RWPE2 (cell line): Measurements from ENCODE around the gene TRAF1.

Source experiments
- ATAC-seq: fragments of 200-7000 bp; cut with Tn5 transposase; 3 replicates; pipeline ENCODE4 v1.9.1; 2021; ENCODE audit warnings: low read depth
- DNase-seq: peaks from one replicate; pipeline ENCODE4 v3.0.0-alpha.2; 2020; ENCODE audit warnings: low spot score
- H3K27ac ChIP-seq: fragments of 450-650 bp; 2 replicates; pipeline ENCODE4 v1.5.1; 2017; ENCODE audit warnings: mild to moderate bottlenecking; ENCODE audit not compliant: poor library complexity, severe bottlenecking
- H3K27me3 ChIP-seq: fragments of 250-450 bp; sonication (Bioruptor Pico); 2 replicates; pipeline ENCODE4 v1.5.1; 2021; ENCODE audit warnings: mild to moderate bottlenecking, moderate library complexity; ENCODE audit not compliant: insufficient read depth, poor library complexity, severe bottlenecking
- H3K36me3 ChIP-seq: fragments of 250-450 bp; sonication (Bioruptor Pico); 2 replicates; pipeline ENCODE4 v1.5.1; 2020; ENCODE audit warnings: low read depth, mild to moderate bottlenecking, moderate library complexity
- H3K4me1 ChIP-seq: fragments of 250-450 bp; sonication (Bioruptor Pico); 2 replicates; pipeline ENCODE4 v1.5.1; 2021; ENCODE audit warnings: mild to moderate bottlenecking, moderate library complexity; ENCODE audit not compliant: insufficient read depth, poor library complexity, severe bottlenecking
- H3K4me3 ChIP-seq: fragments of 250-450 bp; sonication (Bioruptor Pico); 2 replicates; pipeline ENCODE4 v1.5.1; 2021; ENCODE audit warnings: mild to moderate bottlenecking, moderate library complexity; ENCODE audit not compliant: severe bottlenecking
- H3K9me3 ChIP-seq: fragments of 250-450 bp; sonication (Bioruptor Pico); 2 replicates; pipeline ENCODE4 v1.5.1; 2021; ENCODE audit warnings: mild to moderate bottlenecking, moderate library complexity; ENCODE audit not compliant: severe bottlenecking
- TF ChIP-seq, protein P1 (sequence below): fragments of 450-650 bp; IDR thresholded peaks from one replicate; pipeline ENCODE4 v1.5.1; 2017; ENCODE audit warnings: mild to moderate bottlenecking, moderate library complexity; ENCODE audit not compliant: poor library complexity, severe bottlenecking

TRAF1 gene

DNA sequence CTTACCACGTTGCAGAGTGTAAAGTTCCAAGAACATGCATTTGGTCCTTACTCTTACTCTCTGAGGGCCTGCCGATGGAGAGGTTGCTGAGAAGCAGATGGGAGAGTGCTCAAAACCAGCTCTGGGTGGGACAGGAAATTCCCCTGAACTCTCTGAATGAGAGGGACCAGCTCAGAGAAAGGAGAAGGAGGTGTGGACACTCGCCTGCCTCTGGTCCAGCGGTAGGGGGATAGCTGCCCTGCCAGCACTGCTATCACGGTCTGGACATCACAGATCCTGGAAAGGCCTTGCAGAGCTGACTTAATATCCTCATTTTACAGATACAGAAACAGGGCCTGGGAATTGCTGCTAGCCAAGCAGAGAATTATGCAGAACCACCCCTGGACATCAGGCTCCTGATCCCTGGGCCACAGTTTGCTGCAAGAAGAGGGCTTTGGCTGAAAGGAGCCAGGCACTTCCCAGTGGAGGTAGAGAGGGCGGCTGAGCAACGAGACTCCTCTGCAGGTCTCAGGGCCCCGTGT is 4.9 kb downstream of the TRAF1 start:
- DNase-seq (no peak), ATAC-seq (no peak)
- no peaks in the 10 kb centered on the region for H3K4me1 ChIP-seq
- no peak overlapping the region for H3K27ac ChIP-seq
- TF ChIP-seq, protein P1, sequence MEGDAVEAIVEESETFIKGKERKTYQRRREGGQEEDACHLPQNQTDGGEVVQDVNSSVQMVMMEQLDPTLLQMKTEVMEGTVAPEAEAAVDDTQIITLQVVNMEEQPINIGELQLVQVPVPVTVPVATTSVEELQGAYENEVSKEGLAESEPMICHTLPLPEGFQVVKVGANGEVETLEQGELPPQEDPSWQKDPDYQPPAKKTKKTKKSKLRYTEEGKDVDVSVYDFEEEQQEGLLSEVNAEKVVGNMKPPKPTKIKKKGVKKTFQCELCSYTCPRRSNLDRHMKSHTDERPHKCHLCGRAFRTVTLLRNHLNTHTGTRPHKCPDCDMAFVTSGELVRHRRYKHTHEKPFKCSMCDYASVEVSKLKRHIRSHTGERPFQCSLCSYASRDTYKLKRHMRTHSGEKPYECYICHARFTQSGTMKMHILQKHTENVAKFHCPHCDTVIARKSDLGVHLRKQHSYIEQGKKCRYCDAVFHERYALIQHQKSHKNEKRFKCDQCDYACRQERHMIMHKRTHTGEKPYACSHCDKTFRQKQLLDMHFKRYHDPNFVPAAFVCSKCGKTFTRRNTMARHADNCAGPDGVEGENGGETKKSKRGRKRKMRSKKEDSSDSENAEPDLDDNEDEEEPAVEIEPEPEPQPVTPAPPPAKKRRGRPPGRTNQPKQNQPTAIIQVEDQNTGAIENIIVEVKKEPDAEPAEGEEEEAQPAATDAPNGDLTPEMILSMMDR = no peak
- no peaks in the 10 kb centered on the region for H3K27me3 ChIP-seq
- H3K9me3 ChIP-seq = no peaks in the 10 kb centered on the region
- H3K4me3 ChIP-seq = no peak overlapping the region
- no peaks in the 10 kb centered on the region for H3K36me3 ChIP-seq

DNA sequence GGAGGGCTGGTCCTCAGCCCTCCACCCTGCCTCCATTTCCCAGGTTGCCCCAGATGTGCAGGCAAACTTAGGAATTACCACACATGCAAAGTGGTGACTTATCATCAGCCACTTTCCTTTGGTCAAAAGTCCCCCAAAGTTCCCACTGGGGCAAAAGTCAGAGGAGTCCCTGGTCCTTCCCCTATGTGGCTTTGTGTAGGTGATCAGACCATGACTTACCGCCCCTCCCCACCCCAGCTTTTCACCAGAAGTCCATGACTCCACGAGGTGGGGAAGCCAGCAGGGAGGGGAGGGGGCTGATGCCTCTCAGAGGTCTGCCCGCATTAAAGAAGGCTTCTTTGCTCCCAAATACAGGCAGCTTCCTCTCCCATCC is 5.8 kb downstream of the TRAF1 start:
- H3K27me3 ChIP-seq = no peaks in the 10 kb centered on the region
- no peaks in the 10 kb centered on the region for H3K4me1 ChIP-seq
- no peak for DNase-seq
- H3K36me3 ChIP-seq = no peaks in the 10 kb centered on the region
- no peak overlapping the region for H3K4me3 ChIP-seq
- no peak overlapping the region for H3K27ac ChIP-seq
- no peak for ATAC-seq
- no peaks in the 10 kb centered on the region for H3K9me3 ChIP-seq
- TF ChIP-seq, protein P1 = no peak

DNA sequence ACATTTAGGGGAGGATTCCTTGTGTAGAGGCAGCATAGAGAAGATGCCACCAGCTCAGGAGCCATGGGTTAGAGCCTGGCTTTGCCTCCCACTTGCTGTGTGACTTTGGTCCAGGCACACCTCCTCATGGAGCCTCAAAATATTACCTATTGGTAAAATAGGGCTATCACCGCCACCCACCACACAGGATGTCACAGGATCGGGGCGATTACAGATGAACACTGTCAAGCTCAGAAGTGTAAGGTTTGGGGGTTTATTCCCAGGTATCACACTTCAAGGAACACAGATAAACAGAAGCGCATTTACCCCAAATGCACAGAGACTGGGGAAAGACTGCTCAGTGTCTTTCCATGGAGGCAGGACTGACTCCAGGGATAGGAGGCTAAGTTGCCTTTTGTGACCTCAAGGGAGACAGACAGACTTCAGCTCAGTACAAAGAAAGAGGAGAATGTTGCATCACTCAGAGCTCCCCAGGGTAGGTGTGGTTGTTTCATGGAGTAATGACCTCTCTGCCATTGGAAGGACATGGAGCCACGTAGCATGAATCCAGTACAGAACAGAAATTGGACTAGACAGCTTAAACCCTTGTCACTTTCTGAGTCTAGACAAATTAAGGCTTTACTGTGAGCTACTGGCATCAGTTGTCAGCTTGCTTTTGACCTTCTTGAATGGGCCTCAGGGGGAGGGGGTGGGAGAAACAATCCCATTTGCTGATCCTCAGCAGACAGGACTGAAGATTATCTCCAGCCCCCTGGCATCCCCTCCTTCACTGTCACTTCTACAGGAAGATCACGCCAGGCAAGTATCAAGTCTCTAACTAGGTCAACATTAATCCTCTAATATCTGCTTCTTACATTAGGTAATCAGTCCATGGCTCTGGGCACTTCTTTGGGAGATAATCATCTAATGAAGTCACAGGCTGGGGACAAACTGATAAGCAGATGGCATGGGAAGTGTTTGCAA is 6.5 kb downstream of the TRAF1 start:
- H3K27me3 ChIP-seq = no peaks in the 10 kb centered on the region
- DNase-seq (no peak), ATAC-seq (no peak)
- TF ChIP-seq, protein P1 = no peak
- H3K9me3 ChIP-seq = no peaks in the 10 kb centered on the region
- H3K4me3 ChIP-seq = no peak overlapping the region
- H3K4me1 ChIP-seq = no peaks in the 10 kb centered on the region
- no peaks in the 10 kb centered on the region for H3K36me3 ChIP-seq
- H3K27ac ChIP-seq = no peak overlapping the region

DNA sequence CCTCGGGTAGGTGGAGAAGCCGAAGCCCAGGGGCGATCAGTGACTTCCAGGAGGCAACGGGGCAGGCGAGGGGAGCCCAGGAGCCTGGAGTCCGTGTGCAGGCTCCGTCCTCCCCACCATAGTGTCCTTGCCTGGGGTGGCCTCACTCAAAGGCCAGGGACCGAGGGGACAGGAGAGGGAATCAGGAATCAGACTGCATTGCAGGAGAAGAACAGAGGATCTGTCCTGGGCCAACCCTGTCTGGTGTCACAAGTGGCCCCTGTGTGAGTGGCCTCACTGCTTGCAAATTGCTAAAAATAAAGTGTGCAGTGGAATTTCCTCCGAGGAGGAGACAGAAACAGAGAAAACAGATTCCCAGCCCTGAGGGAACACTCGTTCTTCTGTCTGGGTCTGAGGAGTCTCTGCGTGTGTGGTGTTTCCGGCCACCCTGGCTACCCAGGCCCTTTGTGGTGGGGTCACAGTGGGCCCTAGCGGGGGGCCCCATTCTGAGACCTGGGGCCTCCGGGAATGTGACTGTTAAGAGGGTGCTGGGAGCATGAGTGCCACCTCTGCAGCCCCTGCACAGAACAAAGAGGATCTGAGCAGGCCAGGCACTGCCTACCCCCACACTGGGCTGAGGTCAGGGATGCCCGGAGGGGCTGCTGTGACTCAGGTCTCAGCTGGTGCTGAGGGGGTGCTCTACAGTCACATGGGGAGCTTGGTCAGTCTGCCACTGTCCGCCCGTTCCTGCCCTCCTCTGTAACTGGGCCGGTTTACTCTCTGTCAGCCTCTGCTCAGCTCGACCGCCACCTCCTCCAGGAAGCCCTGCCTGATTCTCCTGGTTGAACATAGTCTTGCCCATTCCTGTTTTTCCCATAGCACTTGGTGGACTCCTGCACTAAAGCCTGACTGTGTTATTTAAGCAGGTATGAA is 7.4 kb downstream of the TRAF1 start:
- no peaks in the 10 kb centered on the region for H3K27me3 ChIP-seq
- H3K4me3 ChIP-seq = no peak overlapping the region
- no peaks in the 10 kb centered on the region for H3K9me3 ChIP-seq
- H3K27ac ChIP-seq = no peak overlapping the region
- DNase-seq (no peak), ATAC-seq (no peak)
- no peaks in the 10 kb centered on the region for H3K36me3 ChIP-seq
- TF ChIP-seq, protein P1 = no peak
- no peaks in the 10 kb centered on the region for H3K4me1 ChIP-seq
